HG03520 (cell line): ENCODE results near the gene TOGARAM2.

Experiments
- ATAC-seq: cut with Tn5 transposase; IDR thresholded peaks from one replicate; pipeline ENCODE4 v1.9.1; 2021; ENCODE audit warnings: mild to moderate bottlenecking, moderate library complexity; ENCODE audit not compliant: unreplicated experiment

Gene TOGARAM2

DNA sequence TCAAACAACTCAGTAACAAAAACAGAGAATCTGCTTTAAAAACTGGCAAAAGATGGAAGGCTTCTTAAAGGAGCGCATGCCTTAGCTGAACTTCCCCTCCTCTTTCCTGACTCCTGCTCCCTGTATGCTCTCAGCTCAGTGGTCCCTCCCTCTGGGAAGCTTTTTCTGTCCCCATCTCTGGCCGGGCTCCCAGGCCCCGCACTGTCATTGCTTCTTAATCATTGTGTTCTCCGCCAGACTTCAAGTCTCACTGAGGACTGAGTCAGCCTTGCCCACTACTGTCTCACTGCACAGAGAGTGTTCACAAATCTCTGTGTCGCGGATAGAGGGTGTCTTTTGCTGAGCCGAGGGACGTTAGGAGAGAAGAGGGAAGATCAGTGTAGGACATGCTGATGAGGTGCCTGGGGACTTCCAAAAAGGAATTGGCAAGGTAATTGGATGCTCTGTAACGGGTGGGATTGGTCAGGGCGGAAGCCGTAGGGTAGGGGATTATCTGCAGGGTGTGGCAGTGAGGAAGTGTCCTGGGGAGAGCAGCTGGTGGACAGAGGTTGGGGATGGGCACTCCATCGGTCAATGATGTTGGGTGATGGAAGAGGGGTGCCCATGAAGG is 16.2 kb downstream of the TOGARAM2 start:
- no peak for ATAC-seq

DNA sequence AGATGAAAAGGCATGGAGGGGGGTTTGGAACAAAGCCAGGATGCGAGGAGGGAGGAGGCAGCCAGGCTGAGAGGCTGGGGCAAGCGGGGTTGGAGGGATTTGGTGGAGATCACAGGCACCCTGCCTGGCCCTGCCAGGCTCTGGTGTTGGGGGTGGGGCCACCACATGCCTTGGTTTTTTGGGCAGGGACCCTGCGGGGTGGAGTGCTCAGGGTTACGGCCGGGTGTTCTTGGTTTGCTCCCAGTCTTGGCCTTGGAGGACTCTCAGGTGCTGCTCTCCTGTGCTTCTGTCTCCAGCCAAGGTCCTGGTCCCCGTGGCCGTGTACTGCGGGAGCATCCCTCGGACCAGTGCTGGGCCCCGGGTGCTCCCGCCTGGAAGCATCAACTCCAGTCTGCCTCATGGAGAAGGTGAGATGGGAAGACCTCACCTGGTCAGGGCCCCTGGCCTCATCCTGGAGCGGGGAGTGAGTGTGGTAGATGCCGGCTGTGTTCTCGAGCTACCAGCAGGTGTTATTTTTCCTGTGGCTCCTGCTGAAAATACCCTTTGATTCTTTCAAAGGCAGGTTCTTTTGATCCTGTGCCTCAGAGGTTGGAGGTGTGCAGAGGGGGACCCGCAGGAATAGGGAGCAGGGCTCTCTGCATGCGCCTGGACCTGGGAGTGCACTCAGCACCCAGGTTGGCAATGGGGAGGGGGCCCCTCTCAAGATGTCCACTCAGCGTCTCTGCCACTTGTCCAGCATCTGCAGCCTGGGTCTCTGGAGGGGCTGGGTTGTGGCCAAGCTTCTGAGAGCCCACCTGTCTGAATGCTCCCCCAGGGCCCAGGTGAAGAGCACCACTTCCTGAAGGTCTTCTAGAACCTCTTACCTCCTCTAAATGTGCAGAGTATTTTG is 17.0 kb downstream of the TOGARAM2 start:
- ATAC-seq: no peak

DNA sequence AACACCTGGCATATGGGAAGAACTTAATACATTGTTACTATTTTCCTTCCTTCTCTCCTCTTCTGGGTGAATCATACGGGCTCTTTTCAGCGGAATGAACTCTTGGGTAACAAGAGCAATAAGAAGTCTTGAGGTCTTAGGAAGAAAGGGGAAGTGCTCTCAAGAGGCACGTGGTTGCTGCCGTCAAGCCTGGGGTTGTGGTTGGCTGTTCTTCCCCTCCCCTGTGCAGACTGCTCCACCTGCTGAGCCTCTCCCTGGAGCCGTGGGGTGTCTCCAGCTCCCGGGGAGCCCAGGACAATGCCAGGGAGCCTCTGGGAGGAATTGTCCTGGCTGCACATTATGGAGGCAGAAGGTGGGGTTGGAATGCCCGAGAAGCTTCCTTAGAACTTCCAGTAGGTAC is 19.4 kb downstream of the TOGARAM2 start:
- ATAC-seq: peak; percentile 93

DNA sequence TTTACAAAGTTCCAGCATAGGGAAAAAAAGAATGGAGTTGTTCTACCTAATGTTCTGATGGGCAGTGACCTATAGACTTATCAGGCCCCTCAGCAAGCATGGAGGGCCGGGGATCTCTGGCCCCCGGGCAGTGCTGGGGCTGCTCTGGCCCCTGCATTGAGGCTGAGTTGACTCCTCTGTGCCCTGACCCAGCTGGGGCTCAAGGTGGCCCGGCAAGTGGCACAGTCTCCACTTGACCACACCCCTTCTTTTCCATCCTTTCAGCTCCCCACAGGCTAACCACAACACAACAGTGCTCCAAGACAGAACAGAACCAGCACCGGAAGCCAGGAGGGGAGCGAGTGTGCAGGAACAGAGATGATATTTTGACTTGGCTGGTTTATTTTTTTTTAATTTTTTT is 19.9 kb downstream of the TOGARAM2 start:
- ATAC-seq: no peak

DNA sequence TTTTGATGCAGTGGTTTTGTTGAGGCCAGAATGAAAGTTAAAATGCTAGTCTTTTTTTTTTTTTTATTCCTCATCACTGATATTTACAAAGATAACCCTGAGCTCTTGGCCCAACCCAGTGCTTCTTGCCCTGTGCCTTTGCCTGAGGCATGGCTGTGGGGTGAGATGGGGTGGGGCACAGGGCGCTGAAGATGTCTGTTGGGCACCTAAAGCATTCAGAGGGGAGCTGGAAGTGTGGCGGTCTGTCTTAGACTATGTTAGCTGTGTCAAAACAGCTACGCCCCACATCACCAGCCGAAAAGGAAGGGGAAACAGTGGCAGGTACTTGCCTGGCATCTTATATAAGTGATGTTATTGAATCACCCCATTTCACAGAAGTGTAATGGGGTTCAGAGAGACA is 20.7 kb downstream of the TOGARAM2 start:
- no peak for ATAC-seq

DNA sequence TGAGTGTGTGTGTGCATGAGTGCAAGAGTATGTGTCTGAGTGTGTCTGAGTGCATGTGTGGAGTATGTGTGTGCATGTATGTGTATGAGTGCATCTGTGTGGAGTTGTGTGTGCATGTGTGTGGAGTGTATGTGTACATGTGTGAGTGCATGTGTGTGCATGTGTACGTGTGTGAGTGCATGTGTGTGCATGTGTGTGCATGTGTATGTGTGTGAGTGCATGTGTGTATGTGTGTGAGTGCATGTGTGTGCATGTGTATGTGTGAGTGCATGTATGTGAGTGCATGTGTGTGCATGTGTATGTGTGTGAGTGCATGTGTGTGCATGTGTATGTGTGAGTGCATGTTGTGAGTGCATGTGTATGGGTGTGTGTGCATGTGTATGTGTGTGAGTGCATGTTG is 23.7 kb downstream of the TOGARAM2 start:
- ATAC-seq: no peak

DNA sequence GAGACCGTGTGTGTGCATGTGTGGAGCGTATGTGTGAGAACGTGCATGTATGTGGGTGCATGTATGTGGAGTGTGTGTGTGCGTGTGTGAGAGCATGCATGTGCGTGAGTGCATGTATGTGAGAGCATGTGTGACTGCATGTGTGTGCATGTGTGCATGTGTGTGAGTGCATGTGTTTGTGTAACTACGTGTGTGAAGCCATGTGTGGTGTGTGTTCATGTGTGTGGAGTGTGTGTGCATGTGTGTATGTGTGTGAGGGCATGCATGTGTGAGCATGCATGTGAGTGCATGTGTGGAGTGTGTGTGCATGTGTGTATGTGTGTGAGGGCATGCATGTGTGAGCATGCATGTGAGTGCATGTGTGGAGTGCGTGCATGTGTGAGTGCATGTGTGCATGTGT is 24.2 kb downstream of the TOGARAM2 start:
- no peak for ATAC-seq

DNA sequence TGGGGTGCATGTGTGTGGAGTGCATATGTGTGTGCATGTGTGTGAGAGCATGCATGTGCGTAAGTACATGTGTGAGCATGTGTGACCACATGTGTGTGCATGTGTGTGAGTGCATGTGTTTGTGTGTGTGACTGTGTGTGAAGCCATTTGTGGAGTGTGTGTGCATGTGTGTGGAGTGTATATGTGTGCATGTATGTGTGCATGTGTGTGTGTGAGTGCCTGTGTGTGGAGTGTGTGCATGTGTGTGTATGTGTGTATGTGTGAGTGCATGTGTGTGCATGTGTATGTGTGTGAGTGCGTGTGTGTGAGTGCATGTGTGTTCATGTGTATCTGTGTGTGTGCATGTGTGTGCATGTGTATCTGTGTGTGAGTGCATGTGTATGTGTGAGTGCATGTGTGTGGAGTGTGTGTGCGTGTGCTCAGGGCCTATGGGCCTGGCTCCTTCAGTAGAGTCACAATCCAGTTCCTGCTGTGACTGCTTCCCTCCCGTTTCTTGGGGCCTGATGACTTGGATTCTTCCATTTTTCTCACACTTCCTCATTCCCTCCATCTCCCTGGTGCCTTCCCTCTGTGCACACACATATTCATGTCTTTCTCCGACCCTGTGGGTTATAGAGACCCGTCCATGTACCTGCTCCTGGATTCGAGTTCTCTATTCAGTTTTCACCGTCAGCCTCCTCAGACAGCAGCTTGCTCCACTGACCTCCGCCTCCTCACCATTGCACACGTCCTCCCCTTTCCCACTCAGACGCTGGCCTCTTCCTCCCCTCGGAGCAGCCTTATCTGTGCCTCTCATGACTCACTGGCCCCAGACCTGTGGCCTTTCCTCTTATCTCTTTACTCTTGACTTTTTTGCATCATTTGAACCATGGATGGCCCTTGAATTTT is 25.2 kb downstream of the TOGARAM2 start:
- ATAC-seq: no peak

DNA sequence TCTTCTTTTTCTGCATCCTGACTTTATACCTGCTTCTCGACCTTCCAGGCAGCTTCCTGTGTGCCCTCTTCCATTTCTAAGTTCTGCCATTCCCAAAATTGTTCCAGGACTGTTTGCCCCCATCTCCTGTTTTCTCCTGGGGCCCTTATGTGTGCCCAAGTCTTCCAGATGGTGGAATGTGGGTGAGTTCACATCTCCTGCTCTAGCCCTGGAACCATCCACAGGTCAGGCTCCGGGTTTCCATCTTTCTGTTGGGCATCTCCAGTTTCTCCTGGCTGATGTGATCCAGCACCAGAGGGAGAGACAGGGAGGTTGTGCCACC is 25.8 kb downstream of the TOGARAM2 start:
- no peak for ATAC-seq

DNA sequence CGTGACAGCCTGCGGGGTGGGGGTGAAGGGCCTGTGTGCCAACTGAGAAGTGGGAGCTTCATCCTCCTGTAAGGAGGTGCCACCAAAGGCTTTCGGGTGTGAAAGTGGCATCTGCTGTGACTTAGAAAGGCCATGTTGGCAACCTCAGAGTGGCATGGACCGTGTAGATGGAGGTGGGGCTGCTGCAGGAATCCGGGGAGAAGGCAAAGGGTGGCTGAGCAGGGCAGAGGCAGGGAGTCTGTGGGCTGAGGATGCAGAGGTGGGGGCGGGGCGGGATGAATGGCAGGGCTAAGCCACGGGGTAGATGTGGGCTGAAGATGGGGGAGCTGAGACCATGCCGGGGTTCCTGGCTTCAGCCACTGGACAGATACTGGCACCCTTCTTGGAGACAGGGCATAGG is 28.2 kb downstream of the TOGARAM2 start:
- no peak for ATAC-seq

DNA sequence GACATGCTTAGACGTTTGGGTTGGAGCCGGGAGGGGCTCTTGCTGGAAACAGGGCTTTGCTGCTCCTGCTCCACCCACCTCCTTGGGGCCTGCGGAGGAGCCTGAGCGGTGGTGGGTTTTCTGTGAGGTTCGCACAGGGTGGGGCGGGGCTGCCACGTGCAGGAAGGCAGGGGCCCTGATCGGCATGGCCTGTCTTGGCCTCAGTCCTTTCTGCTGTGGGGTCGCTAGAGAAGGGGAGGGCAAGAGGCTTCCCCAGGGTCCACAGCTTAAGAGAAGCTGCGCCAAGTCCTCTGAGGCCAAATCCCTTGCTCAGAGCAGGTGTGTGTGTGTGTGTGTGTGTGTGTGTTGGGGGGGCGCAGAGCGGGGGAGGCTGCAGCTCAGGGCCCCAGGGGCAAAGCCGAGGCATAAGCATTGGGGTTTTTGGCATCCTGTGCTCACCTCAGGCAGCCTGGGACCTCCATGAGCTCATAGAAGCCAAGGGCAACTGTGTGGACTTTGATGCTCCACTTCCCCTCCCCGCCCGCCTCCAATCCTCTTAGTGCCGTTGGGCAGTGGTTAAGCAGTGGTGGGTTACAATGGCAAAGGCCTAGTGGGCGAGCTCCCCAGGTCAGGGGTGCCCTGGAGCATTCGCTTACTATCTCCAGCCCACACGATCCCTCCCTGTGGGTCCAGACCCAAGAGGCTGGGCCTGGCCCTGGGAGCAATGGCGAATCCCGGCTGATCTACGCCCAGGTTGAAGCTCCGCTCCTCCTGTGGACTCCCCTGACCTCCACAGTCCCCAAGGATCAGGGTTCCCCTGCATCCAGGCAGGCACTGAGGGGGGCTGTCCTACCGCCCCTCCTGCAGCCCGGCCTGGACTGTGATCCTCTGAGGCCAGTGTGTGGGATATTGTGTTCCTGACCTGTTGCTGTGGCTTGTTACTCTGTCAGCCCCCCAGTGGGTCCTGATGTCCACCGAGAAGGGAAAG is 28.9 kb downstream of the TOGARAM2 start:
- ATAC-seq: no peak

DNA sequence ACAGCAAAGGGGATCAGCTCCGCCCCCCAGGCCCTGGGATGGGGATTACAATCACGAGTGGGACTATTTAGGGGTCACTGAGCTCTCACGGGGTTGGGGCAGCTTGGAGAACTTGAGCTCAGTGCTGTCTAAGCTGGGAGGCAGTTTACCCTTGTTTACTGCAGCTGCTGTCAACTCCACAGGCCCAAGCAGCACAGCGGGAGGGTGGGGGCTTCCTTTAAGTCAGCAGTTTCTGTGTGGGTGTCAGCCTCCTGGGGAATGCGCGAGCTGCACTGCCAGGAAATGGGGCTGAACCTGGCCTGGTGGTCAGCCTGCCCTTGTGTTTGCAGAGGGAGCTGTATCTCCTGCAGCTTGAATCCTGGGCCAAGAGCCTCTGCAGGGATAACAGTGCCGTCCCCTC is 29.8 kb downstream of the TOGARAM2 start:
- ATAC-seq: no peak

DNA sequence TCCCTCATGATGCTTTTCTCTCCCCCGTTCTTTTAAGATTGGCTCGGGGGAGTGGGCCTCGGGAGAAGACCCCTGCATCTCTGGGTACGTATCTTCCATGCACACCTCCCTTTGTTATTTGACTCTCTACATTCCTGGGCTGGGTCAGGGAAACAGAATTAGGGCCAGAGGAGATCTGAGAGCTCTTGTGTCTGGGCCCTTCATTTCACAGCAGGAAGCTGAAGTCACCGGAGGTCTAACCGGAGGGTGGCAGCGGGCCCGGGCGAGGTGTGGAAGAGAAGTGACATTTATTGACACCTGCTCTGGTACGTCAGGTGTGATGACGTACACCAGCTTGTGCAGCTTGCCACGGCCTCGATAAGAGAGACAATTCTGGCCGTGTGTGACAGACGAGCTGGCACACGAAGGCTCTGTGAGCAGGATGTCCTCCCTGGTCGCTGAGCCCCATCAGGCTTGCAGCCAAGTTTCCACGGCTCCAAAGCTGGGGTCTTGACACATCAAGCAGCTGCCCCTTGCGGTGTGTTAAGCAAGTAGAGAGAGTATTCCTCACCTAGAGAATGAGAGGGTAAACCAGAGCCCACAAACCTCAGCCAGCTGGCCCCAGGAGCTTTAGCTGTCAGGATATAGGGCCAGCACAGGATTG is 30.4 kb downstream of the TOGARAM2 start:
- no peak for ATAC-seq

DNA sequence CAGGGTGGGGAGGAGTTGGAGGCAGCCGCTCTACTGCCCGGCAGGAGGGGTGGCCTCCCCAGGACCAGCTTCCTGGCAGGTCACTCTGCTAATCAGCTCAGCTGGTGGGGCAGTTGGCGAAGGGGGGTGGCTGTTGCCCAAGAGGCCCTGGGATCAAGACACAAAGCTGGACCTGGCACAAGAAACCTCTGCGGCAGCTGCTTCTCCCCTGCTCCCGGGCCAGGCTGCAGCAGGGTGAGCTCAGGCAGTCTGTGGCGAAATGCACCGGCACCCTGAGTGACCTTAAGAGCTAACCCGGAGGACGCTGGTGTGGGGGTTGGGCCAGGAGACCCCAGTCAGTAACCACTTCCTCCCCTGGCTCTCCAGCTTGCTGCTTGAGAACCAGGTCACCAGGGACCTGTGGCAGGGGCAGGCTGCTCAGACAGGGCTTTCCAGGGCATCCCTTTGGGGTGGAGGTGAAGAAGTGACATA is 31.1 kb downstream of the TOGARAM2 start:
- ATAC-seq: no peak

DNA sequence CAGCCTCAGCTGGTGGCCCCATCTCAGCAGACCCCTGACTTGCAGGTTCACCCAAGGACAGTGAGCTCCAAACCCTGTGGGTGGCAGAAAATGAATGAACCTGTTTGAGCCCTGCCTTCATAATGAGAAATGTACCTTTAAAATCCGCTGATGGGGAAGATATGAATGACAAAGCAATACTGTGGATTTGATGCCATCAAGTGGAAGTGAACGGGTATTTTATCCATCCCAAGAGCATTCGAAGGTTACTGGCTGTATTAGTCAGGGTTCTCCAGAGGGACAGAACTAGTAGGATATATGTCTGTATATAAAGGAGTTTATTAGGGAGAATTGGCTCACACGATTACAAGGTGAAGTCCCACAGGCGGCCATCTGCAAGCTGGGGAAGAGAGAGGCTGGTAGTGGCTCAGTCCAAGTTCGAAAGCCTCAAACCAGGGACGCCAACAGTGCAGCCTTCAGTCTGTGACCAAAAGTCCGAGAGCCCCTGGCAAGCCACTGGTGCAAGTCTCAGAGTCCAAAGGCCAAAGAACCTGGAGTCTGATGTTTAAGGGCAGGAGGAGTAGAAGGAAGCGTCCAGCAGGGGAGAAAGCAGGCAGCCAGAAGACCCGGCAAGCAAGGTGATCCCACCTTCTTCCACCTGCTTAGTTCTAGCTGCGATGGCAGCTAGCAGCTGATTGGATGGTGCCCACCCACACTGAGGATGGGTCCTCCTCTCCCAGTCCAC is 32.1 kb downstream of the TOGARAM2 start:
- ATAC-seq: no peak

DNA sequence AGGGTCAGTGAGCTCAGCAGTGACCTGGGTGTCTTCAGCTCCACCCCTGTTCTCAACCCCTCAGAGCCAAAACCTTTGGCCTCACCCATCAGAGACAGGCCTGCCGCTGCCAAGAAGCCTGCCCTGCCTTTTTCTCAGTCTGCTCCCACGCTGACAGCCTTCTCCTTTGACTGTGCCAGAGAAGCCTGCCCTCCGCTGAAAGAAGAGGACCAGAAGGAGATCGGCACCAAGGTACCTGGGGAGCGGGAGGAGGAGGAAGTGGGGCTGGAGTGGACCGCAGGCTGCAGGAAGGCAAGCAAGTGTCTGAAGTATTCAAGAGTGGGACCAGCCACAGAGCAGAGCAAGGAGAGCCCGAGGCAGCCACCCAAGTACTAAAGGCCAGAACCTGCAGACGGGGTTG is 33.2 kb downstream of the TOGARAM2 start:
- no peak for ATAC-seq

DNA sequence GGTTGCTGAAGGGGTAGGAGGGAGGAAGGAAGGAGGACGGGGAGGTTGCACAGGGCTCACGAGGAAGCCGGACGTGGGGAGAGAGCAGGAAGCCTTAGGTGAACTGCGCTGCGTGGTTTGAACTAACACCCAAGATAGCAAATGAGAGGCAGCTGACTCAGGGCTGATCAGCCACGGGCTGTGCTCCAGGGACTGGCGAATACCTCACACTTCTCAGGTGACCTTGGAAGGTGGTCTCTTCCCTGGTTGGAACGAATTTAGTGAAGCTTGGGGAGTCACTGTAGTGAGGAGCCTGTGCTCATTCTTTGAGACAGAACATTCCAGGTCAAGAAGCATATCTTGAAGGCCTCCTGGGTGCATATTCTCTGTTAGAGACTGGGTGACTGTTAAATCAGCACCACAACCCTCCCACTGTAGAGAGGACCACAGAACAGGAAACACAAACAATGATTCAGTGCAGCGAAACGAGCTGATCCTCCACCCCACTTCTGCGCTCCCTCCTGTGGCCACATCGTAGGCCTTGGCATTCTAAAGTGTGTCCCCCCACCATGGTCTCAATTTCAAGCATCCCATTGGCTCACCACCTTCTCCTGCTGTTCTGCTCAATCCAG is 33.8 kb downstream of the TOGARAM2 start:
- ATAC-seq: no peak

DNA sequence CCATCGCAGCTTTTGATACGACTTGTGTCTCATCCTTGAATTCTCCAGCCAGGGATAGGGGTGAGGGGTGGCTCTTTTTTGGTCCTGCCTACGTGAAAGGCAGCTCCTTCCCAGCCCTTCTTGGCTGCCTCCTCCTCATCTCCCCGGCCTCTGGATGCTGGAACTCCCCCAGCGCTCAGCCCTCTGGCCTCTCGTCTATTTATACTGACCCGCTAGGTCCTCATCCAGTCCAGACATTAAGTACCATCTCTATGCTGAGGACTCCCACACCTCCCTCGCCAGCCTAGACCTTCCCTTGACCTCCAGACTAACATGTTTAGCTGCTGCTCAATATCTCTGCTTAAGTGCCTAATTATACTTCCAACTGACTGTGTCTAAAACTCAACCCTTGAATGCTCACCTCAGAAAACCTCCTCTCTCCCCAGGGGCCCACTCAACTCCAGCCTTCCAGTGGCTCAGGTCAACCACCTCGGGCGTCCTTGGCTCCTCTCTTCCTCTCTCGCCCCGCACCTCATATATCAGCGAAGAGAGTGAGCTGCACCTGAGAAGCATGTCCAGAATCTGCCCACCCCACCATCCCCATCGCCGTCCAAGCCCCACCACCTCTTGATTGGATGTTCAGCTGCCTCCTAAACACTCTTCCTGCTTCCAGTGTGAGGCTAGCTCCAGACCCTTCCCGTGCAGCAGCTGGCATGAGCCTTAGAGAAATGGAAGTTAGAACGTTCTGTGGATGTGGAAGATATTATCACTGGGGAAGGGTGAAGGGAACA is 34.8 kb downstream of the TOGARAM2 start:
- ATAC-seq: no peak
